HG03097 (cell line): ENCODE measurements around the gene ZNF385B.

Experiments
- ATAC-seq: cut with Tn5 transposase; IDR thresholded peaks from one replicate; pipeline ENCODE4 v1.9.1; 2021; ENCODE audit not compliant: unreplicated experiment, low FRiP score

The ZNF385B gene

DNA sequence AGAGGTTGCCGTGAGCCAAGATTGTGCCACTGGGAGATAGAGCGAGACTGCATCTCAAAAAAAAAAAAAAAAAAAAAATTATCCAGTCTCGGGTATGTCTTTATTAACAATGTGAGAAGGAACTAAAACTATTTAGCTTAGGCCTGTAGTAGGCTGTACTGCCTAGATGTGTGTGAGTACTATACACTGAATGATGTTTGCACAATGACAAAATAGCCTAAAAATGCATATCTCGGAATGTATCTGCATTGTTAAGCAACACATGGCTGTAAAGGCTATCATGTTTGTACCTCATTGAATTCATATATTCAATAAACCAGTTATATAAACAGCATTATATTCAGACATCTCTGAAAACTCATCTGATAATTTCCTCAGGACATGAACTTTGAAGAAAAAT lies 405.6 kb downstream of the ZNF385B start:
- no peak for ATAC-seq

DNA sequence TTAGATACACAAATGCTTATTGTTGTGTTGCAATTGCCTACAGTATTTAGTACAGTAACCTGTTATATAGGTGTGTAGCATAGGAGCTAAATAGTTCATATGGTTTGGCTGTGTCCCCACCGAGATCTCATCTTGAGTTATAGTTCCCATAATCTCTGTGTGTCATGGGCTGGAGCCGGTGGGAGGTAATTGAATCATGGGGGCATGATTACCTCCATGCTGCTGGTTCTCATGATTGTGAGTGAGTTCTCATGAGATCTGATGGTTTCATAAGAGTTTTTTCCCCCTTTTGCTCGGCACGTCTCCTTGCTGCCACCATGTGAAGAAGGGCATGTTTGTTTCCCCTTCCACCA lies 406.3 kb downstream of the ZNF385B start:
- ATAC-seq: no peak

DNA sequence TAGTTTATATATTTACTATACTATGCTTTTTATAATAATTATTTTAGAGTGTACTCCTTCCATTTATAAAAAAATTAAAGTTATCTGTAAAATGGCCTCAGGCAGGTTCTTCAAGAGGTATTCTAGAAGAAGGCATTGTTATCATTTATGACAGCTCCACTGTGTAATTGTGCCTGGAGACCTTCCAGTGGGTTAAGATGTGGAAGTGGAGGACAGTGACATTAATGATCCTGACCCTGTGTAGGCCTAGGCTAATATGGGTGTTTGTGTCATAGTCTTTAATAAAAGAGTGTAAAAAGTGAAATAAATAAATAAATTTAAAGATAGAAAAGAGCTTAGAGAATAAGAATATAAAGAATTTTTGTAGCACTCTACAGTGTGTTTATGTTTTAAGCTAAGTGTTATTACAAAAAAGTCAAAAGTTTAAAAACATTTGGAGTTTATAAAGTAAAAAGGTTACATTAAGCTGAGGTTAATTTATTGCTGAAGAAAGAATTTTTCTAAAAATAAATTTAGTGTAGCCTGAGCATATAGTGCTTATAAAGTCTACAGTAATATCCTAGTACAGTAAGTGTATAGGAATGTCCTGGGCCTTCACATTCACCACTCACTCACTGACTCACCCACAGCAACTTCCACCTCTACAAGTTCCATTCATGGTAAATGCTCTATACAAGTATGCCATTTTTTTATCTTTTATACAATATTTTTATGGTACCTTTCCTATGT lies 406.8 kb downstream of the ZNF385B start:
- ATAC-seq: no peak

DNA sequence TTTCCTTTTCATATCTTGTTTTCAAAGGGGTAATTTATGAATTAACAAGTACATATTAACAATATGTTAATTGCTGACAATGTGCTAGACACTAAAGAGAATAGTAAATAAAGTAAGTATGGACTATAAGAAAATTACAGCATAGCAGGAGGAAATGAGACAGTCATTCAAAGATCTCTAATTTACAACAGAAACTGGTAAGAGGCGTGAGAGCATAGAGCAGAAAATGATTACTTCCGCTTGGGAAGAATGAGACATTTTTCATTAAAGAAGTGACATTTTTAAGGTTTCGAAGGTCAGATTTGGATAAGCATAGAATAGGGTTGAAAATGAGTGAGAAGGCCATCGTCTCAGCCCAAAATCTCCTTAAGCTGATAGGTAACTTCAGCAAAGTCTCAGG lies 412.4 kb downstream of the ZNF385B start:
- no peak for ATAC-seq

DNA sequence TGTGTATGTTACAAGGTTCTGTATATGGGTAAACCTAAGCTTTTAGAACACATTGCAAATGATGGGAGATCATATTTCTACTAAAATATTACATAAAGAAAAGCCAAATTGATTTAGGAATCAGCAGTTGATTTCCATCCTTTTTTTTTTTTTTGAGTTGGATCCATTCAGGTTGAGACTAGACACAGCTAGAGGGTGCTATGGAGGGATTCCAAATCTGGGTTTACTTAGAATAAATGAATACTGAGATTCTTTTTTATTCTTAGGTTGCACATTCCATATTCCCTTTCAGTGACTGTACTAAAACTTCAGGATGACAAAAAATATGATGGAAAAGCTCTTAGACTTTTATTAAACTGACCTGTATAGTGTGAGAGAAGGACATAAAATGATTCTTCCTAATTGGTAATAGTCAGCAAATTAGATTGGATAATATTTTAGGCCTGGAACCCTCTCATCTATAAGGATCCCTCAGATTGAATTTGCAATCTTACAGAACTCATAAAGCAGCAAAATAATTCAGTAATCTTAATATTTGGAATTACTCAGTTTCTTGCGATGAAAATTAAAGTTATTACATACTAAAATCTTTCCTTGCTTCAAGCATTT lies 413.5 kb downstream of the ZNF385B start:
- ATAC-seq: no peak

DNA sequence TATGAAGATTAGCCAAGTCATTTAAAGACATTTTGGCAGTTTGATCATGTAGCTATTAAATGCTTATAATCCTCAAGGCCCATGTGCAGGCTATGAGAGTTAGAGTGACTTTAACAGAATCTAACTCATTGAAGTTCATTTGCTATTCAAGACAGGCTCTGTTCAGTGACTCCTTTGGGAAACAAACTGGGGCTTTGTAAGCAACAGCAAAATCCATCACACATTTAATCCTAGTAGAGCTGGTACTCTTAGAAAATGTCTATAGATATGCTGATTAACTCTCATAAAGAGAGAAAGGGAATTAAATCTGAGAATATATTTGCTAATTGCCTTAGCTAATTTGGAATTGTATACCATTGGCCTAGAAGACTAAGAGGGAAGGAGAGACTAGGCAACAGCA lies 414.0 kb downstream of the ZNF385B start:
- no peak for ATAC-seq

DNA sequence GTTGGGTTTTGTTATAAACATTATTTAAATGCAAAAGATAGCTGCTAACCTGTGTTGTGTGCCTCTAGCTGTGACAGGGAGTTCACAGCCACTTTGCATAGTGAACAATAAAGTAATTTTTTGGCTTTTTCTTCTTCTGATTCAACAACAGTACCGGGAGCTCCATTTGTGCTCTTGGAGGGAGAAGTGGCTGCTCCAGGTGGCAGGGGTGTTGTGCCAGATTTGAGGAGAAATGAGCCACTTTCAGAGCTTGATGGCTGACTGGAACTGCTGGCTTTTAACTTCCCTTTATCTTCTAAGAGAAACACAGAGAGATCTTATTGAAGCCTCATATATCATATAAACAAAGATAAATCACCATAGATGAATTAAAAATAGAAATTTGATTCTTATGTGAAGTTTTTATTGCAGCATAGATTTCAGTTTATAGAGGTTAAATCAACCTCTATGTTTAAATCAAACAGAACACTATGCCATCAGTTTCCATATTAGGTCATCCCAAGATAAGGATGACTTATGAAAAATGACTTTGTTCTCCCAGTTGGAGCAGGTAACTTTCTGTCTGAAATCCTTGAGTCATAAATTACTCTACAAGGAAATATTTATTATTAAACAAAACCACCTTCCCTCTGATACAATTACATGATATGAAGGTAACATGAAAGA lies 414.8 kb downstream of the ZNF385B start:
- ATAC-seq: no peak

DNA sequence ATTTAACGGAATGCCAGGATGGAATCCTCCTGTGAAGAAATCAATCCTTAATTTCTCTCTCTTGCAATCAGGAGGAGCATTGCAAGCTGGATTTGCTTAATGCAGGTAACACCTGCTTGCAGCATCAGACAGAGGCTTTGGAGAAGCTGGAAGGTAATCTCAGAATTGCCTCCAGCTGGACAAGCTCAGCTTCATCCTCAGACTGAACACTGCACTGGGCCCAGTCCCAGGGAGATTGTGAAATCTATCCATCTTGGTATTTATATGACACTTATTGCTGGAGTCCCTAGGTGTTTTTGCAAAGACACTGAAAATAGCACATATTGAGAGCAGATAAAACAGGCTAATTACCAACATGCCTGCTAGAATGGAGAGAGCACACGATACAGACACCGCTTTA lies 417.4 kb downstream of the ZNF385B start:
- no peak for ATAC-seq

DNA sequence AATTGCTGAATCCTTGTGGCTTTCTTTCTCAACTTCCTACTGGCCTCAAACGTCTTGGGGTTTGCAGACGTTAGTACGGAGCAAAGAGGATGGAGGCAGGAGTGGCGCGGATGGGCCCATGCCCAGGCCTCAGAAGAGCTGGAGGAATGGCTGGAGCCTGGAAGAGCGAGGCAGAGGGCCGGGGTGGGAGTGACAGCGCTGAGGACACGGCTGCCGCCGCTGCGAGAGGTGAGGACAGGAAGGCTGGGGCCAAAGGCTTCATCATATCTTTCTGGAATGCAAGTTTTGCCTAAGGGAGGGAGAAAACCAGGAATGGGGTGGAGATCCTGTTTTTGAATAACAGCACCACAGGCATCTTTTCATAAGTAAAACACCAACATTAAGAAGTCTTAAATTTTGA lies 418.2 kb downstream of the ZNF385B start:
- no peak for ATAC-seq

DNA sequence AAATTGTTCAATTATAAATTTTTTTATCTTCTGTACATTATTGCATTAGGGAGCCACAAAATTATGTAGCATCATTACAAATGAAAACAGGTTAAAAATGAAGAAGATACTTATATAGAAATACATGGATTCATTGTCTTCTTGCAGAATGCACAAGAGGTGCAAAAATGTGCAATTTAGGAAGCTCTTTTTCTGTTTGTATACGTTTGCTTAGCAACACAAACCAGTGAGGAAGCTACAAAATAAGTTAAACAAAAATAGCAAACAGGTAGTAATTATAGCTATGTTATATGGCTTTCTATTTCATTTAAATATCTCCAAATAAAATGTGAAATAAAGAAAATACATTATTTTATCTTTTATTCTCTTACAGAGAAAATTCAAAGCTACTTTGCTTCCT lies 419.2 kb downstream of the ZNF385B start:
- ATAC-seq: no peak

DNA sequence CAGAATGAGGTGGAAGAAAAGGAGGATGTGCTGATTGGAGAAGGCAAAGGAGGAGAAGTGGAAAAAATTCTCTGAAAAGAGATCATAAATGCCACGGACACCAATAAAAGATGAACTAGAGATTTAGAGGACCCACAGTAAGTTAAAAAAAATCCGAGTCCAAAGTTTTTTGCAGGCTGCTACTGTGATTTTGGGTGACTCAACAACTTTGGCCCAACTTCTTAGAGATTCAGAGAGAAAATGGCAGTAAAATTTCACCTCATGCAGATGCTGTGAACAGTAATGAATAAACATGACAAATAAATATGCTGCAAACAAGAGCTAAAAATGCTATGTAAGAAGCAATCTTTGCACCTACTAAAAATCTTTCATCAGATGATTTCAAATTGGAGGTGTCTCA lies 419.9 kb downstream of the ZNF385B start:
- no peak for ATAC-seq

DNA sequence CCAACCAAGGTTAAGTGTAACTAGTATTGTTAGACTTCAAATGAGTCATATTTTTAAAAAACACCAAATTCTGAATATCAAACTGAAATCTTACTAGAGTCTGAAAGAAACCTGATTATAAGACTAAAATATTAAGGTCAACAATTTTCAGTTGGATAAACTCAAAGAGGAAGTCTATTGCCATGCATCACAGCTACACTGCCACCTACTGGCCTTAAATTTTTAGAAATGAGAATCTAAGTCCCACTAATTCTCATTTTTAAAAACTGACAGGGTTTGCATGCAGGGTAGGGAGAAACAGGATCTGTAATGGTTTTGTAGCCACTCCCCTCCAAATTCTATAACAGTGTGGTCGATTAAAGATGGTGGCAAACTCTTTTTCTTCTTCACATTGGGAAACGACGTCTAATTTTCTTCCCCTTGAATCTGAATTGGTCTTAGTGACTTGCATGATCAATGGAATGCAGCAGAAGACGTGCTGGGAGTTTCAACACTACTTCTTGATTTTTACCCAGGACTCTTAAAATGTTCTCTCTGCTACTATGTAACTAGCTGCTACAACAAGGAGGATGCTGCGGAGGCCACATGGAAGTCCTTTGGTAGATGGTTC lies 420.7 kb downstream of the ZNF385B start:
- no peak for ATAC-seq

DNA sequence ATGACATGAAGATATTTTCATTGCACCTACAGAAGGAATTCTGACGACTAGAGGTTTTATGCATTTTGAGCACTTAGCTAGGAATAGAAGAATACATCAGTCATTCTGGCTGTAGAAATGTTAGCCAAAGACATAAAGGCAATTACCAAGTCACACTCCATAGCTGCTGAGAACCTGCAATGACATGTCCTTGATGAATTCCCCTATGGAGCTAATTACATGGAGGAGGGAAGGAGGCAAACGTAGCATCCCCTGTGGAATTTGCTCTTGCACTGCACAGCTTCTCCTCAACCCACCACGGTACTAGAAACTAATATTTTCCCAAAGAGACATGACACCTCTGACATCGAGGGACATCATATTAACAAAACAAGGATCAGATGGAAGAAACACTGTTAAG lies 422.8 kb downstream of the ZNF385B start:
- ATAC-seq: no peak

DNA sequence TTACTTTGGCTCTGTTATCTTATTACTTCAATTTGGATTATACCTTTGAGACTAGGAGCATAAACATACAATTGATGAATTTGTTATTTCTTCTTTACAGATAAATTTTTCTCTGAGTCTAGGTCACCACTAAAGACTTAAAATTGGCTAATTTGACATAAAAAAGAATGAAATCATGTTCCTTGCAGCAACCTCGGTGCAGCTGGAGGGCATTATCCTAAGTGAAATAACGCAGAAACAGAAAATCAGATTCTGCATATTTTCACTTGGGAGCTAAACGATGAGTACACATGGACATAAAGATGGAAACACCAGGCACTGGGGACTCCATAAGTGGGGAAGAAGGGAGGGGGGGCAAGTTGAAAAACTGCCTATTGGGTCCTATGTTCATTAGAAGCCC lies 424.0 kb downstream of the ZNF385B start:
- no peak for ATAC-seq

DNA sequence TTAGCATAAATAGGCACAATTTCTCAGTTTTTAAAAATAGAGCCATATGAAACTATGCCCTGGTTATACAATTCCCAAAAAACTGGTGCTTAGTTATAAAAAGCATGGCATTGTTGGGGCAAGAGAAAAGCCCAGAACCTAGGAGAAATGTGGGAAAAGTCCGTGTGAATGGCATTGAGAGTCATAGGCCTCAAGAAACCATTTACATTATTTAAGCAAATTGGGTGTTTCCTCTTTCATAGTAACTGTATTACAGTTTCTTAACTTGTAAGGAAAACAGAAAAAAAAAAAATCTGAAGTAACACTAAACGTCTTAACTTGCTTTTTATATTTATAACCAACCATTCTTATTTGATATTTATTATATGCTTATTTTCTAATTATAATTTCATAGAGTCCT lies 425.8 kb downstream of the ZNF385B start:
- no peak for ATAC-seq

DNA sequence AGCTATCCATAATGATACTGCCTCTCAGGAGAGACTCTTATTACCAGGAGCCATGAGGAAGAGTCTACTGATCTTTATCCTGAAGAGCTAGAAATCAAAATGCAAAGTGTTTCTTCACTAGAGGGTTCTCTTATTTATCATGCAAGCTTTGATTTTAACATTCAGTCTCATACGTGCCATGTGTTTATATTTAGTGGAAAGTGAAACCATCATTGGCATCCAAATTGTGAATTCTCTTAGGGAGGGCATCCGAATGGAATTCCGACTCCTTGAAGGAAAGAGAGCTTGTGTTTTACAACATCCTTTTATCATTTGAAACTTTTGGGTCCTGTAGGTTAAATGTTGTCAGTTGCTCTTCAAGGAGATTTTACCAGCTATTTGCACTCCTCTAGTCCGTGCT lies 426.4 kb downstream of the ZNF385B start:
- ATAC-seq: no peak

DNA sequence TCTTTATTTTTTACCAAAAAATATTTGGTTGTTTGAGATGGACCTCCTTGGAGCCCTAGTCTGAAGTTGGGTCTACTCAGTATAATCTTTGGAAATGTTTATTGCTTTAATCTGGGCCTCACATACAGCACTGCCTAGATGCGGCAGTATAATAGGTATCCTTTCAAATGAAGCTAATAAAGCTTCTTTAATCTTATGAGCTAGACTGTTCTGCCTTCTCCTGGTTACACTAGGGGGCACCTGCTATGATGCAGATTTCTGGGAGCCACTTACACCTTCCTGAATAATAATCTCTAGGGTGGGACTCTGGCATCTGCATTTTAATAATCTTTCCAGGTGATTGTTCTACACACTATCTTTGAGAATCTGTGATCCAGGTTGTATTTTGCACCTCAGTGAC lies 427.1 kb downstream of the ZNF385B start:
- ATAC-seq: no peak

DNA sequence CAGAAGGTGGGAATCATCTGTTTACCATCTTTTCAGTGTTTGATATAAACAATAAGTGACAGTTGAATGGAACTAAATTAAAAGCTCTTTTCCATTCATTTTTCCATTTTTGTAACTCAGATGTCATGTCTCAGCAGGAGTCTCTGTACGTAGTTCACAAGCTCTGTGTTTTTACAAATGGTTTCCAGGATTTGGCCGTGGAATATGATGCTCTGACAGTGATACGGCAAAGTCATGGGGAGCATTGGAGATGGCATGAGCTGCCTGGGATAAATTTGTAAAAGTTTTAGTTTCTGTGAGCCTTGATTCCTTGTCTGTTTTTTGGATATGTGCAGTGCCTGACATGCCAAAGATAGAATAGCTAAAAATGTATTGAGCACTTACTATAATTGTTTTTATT lies 428.7 kb downstream of the ZNF385B start:
- ATAC-seq: no peak

DNA sequence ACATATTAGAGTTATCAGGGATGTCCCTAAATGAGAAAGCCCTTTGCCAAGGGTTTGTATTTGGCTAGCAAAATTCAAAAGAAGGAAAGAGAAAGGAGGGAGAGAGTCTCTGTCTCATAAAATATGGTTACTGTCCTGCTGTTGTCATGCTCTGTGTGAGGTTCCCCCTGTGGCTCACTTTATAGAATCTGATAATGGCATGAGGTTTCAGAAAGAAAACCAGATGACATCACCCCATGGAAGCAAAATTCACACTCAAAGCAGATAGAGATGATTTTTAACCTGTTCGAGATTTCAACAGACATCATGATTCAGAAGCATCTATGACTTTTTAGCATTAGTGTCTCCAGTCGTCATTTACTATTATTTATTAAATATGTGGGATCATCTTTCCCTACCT lies 431.8 kb downstream of the ZNF385B start:
- no peak for ATAC-seq

DNA sequence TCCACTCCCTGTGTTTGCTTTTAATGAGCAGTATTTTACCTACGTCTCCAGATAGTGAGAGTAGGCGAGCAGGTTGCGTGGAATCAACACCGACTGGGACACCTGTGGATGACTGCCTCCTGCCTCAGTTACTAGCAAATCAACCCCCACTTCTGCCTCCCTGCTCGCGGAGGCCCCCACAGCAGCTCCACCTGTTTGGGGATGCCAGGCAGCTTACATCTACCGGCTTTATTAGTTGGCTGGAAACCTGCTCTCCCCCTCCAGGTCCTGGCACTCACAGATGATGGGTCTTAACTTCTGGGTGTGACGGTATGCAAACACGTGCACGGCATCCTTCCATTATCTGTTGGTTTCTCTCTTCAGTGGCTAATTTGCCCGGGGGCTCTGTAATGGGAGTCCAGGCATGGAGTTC lies 432.3 kb downstream of the ZNF385B start:
- no peak for ATAC-seq

DNA sequence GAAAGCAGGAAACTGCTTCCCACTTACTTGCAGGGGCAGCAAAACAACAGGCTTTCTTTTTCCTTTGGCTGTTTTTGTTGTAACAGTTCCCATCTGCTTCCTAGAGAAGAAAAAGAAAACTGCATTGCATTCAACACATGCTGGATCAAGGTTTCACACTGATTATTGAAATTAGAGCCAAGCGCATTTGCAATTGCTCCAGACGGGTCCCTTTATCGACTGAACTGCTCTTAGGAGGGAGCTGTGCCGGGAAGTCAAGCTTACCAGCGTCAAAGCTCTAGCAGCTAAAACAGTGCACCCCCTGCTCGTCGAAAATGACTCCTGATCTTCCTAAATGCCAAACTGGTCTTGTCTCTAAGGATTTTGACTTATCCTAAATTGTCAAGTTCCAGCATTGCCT lies 432.8 kb downstream of the ZNF385B start:
- ATAC-seq: no peak

DNA sequence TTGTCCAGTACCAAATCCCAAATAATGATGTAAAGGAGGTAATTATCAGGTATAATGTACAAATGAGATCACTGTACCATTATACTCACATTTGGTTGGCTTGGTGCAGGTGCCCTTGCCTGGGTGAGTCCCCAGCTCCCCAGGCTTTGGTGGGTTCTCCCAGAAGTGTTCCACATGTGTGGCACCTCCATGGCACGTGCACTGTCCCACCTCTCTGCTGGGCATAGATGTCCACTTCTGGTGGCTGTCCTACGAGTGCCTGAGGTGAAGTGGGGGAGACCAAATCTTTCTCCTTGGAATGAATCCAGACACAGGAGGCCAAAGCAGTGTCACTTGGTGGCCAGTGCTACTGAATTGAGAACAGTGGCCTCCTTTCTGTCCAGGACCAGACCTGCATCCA lies 434.3 kb downstream of the ZNF385B start:
- ATAC-seq: no peak
